Measurements from ENCODE around the gene MEX3D.

MEX3D gene

DNA sequence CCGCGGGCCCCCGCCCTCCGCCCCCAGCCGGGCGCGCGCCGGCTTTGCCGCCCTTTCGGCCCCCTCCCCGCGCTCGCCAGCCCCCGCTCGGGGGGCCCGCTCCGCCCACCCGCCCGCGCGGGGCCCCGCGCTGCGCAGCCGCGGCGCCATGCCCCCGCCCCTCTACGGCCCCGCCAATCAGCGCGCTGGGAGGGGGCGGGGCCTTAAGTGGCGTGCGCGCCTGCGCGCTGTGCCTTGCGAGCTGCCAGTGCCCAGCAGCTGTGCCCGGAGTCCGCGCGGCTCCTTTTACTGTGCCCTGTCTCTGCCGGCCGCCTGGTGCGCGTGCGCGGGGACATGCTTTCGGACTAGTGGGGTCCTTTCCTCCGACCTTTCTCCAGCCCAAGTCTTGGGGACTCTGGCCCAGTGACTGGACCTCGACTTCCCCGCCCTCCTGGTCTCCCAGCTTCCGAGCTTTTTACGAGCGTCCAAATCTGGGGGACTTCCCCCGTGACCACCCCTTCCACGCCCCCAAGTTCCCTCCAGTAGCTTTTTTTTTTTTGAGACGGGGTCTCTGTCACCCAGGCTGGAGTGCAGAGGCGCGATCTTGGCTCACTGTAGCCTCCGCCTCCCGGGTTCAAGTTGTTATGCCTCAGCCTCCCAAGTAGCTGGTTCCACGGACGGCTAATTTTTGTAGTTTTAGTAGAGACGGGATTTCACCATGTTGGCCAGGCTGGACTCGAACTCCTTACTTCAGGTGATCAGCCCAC, 24.8 kb upstream of the MEX3D start, which contains the start of gene MBD3:
Gene MBD3, minus strand, starts transcription at position 111 of the 746 bp plus-strand sequence. CDS start 234 bp downstream, outside the sequence.
- DNase-seq = peak; percentile 82 to 84

- DNase-seq = peak; percentile 74 to 82
These were observed 24.1 kb upstream of the MEX3D start for GRCh38 chr19:1592024-1592754.

- DNase-seq = no peak
These were observed 23.4 kb upstream of the MEX3D start for GRCh38 chr19:1591421-1592023.

DNA sequence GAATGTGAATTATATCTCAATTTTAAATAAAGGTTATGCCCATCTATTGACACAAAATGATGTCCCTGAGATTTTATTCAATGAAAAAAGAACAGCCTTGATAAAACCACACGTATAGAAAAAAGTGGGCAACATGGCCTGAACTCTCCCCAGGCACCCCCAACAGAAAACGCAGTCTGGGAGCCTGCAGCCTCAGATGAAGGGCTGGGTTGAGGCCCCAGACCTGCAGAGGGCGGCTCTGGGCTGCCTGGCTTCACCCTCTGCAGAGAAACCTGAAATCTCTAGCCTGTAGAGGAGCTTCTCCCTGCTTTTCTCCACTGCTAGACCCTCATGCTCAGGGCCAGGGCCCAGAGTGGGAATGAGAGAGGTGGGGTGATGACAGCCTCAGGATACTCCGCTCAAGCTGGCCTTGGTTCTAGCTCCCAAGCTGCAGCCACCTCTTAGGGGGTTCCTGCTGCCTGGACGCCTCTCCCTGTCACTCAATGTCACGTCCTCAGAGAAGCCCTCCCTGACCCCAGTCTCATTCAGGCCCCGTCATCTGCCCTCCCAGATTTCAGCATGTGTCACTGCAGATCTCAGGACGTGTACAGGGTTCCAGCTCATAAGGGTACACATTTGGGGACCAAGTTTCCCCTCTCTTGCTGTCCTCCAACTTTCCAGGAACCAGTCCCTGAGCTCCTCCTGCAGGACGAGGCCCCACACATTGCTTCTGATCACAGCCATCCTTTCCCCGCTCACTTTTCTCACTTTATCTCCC, 22.7 kb upstream of the MEX3D start:
- DNase-seq = no peak

GRCh38 chr19:1587872-1588271, 19.7 kb upstream of the MEX3D start:
- DNase-seq = no peak

- DNase-seq = no peak
These were observed 17.1 kb upstream of the MEX3D start for GRCh38 chr19:1585243-1585580.

- DNase-seq = no peak
These were observed 16.5 kb upstream of the MEX3D start for GRCh38 chr19:1584500-1585242.

DNA sequence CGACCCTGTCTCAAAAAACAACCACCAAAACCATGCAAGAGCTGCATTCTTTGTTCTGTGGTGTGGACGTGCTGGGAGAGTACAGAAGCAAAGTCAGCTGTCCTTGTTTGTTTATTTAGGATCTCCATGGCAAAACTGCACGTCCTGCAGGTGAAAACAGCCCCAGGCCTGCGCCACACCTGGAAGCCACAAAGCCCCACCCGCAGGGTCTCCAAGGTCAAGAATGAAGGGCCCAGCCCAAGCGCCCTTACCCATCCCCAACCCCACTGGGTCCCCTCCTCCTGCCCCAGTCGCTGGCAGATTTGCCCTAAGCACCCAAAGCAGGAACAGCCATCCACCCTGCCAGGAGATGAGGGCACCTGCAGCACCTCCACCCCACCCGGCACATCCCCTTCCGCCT, 14.1 kb upstream of the MEX3D start:
- DNase-seq = no peak

- DNase-seq = no peak
These were observed 12.8 kb upstream of the MEX3D start for GRCh38 chr19:1580957-1581356.

- no peak for DNase-seq
These were observed 12.3 kb upstream of the MEX3D start for GRCh38 chr19:1580382-1580781.

DNA sequence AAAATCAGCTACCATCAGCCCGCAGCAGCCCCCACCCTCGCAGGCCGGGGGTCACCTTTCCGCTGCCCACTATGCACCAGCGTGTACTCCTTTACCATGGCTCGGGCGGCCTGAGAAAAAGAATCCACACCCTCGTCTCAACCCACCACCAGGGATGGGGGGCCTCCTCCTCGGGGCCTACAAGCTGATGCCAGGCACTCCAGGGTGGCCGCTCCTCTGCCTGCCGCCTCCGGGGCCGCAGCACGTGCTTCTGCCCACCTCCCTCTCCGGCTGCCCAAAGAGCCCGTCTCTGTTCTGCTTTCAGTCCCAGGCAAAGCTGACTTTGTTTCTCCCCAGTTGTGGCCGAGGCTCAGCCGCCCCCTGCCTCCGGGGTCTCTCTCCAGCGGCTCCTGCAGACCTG, 11.1 kb upstream of the MEX3D start:
- DNase-seq = no peak

GRCh38 chr19:1577929-1578618, 9.9 kb upstream of the MEX3D start:
- no peak for DNase-seq

DNA sequence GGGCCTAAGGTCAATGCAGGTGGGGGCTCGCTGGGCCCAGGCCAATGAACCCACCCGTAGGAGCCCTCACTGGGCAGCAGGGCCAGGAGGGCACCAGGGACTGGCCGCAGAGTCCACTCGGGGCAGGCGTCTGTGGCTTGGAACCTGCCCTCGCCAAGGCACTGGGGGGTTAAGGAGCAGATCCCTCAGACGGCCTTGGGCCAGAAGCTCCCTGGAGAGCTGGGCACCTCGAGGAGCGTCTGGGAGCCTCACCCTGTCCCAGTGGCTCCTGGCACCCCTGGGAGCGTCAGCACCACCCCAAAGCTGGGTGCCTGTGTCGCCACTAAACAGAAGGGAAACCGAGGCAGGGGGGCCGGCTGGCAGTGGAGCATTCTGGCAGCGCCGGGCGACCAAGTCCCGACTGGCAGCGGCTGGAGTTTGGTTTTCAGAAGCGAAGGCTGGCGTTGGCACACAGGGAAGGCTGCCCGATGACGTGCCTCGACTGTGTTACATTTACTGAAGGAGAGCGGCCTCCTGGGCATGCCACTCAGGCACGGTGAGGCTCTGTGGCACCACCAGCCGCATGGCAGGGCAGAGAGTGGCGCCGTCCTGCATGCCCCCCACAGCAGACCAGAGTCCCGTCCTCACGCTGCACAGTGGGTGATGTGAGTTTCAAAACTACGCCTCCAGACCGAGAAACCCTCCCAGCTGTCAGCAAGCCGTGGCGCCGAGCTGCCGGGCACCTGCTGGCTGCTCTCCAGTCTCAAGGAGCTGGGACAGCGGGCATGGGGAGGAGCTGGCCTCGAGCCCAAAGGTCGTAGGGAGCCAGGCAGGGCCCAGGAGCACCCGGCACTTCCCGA, 9.2 kb upstream of the MEX3D start:
- no peak for DNase-seq

- no peak for DNase-seq
These were observed 8.3 kb upstream of the MEX3D start for GRCh38 chr19:1576242-1577089.

DNA sequence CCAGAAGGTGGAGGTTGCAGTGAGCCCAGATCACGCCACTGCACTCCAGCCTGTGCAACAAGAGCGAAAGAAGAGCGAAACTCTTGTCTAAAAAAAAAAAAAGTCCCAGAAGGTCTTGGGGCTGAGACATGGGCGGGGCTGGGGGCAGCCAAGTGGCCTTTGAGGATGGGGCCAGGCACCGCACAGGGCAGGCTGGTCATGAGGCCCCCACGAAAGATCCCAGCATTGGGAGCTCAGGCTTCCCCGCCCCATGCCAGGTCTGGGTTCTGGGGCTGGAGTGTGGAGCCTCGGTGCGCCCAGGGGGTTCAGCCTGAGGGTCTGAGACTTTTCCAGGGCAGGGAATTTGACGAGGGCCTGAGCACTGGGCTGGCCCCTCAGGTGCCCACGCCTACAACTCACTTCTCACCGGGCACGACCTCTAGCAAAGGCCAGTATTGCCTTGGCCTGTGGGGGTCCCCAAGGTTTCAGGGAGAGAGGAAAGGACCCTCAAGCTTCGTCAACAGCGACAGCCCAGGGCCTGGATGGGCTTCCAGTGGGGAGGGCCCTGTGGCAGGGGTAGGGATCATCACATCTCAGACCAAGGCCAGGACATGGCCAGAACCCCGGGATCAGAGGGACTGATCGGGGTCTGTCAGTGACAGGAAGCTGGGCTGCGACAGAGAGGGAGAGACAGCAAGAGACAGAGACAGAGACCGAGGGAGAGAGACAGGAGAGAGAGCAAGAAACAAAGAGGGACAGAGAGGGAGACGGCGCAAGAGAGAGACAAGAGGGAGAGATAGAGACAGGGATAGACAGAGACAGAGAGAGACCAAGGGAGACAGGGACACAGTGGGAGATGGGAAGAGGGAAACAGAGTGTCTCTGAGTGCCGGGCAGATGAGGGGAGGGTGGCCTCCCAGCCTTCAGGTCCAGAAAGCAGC, 7.5 kb upstream of the MEX3D start:
- no peak for DNase-seq

DNA sequence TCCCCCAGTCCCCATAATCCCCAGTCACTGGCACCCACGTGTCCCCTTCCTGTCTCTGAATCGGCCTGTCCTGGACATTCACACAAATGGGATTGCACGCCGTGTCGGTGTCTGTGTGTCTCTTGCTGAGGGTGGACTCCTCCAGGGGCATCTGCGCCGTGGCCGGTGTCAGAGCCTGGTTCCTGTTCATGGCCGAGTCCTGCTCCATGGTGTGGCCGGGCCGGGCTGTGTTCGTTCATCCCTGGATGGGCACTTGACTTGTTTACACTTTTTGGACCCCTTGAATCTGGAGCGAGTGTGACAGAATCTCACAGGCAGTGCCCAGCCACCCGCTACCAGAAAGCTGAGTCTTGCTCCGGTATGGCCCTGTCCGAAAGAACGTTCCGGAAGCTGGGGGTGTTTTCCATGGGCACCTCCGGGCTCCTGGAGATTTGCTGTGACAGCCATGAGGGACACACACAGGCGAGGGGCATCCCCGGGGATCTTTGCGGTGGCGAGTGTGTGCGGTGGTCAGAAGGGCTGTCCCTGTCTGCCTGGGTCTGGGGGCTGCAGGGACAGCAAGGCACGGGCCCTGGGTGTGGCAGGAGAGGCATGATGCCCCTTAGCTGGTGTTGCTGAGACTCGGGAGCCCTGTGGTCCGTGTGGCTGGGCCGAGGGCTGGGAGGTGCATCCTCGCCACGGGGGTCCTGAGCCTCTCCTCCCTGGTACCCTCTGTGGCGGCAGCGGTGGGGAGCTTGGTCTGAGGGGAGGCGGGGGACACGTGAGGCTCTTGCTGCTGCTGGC, 6.4 kb upstream of the MEX3D start:
- no peak for DNase-seq

DNA sequence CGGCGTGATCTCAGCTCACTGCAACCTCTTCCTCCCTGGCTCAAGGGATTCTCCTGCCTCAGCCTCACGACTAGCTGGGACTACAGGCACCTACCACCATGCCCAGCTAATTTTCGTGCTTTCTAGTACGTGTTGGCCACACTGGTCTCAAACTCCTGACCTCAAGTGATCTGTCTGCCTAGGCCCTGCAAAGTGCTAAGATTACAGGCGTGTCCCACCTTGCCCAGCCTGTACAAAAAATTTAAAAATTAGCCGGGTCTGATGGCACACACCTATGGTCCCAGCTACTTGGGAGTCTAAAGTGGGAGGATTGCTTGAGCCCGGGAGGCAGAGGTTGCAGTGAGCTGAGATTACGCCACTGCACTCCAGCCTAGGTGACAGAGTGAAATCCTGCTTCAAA, 4.7 kb upstream of the MEX3D start:
- no peak for DNase-seq

DNA sequence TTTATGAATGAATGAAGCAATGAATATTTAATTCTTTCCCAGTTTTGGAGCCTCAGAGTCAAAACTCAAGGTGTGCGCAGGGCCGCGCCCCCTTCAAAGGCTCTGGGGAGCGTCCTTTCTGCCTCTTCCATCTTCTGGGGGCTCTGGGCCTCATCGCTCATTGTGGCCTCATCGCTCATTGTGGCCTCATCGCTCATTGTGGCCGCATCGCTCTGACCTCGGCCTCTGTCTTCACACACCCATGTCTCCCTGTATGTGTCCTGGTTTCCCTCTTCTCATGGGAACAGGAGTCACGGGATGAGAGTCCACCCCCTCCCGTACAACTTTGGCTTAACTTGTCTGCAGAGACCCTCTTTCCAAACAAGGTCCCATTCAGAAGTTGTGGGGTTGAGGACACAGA, 3.2 kb upstream of the MEX3D start:
- no peak for DNase-seq

Measured in stimulated activated CD4-positive, alpha-beta T cell treated with anti-CD3 and anti-CD28 coated beads, Interleukin-2, amount 100 ng/mL, for 48 hours (primary cell).